Measurements from ENCODE around the gene PPP1R1B.

The PPP1R1B gene

DNA sequence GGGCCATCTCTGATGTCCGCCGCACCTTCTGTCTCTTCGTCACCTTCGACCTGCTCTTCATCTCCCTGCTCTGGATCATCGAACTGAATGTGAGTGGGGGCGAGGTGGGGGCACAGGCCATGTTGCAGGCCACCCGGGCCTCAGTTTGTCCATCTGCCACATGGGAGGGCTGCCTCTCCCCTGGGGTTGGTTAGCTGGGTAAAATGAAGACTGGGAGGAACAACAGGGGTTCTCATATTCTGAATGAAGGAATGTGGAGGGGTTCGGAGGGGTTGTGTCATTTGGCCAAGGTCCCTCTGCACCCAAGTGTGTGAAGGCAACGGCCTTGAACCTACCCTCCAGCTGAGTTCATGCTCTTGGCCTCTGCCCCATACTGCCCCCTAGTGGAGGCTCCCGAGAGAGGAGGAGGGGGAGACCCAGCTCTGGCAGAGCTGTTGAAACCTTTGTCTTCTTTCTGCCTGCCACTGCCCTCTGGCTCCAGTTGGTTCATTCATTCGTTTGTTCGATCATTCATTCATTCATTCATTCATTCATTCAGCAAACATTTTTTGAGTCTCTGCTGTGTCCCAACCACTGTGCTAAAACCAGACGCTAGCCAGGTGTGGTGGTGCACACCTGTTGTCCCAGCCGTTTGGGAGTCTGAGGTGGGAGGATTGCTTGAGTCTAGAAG lies 27.0 kb downstream of the PPP1R1B start:
- no peak for DNase-seq (ENCODE audit: low read depth)

DNA sequence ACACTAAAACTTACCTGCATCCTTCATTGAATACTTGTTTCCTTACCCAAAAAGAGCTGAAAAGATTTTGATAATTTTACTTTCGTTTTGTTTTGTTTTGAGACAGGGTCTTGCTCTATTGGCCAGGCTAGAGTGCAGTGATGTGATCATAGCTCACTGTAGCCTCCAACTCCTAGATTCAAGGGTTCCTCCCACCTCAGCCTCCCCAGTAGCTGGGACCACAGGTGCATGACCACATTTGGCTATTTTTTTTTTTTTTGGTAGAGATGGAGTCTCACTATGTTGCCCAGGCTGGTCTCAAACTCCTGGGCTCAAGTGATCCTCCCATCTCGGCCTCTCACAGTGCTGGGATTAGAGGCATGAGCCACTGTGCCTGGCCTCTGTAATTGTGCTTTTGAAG lies 28.4 kb downstream of the PPP1R1B start:
- no peak for DNase-seq (ENCODE audit: low read depth)

DNA sequence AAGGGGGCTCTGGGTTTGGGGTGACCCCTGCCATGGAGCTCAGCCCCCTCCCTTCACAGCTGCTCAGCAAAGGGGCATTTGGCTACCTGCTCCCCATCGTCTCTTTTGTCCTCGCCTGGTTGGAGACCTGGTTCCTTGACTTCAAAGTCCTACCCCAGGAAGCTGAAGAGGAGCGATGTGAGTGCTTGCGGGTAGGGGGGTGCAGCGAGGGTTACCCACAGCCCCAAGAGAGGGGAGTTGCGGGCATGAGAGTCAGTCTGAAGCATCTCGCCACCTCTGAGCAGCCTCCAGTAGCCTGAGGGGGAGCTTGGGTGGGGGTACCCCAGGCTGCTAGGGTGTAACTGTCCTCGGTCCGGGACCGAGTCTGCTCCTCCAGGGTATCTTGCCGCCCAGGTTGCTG lies 31.6 kb downstream of the PPP1R1B start:
- DNase-seq (ENCODE audit: low read depth) = no peak

DNA sequence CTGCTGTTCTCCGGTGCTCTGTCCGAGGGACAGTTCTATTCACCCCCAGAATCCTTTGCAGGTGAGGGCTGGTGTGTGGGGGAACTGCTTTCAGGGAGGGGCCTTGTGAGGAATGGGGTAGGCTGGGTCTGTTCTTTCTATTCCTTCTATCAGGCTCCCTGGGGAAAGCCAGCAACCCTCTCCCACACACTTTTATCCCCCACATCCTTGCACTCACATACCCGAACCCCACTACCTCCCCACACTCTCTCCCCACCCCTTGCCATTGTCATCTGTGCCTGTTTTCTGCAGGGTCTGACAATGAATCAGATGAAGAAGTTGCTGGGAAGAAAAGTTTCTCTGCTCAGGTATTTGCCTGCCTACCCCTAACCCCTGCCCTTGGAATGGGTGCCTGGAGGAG lies 32.0 kb downstream of the PPP1R1B start:
- no peak for DNase-seq (ENCODE audit: low read depth)

DNA sequence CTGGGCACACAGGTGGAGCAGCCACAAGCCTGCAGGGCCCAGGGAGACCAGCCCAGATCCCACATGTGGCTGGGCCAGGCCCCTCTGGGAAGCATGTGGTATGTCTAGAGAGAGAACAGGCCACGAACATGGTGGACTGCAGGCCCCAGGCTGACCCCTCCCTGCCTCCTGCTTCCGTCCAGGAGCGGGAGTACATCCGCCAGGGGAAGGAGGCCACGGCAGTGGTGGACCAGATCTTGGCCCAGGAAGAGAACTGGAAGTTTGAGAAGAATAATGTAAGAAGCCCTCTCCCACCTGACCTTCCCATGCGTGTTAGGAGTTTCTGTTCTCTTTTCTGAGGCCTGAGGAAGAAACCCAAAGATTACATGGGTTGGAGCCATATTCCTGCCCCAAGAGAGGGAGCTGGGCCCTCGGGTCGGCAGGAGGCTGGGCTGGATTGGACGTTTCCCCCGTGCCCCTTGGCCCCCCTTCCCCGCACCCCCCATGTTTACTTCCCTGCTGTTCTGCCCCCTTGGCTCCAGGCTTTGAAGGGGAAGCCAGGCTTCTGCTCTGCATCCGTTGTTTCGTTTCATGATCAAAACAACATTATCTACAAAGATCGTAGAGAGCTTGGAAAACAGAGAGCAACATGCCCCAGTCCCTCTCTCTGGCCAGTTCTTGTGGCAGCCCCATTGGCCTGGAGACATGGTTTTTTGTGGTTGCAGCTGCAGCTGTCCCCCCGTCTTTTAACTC lies 32.7 kb downstream of the PPP1R1B start:
- DNase-seq (ENCODE audit: low read depth) = no peak

DNA sequence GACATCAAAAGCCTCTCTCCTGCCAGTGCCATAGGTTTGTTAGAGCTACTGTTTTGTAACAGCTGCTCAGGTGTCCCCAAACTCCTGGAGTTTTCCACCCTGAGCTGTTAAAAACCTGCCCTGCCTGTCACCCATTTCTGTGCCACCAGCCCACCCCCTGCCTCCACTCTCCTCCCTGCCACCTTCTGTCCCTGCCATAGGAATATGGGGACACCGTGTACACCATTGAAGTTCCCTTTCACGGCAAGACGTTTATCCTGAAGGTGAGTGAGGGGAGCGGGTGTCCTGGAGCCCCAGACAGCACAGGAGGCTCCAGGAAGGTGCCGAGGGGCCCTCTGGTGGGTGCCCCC lies 33.2 kb downstream of the PPP1R1B start:
- no peak for DNase-seq (ENCODE audit: low read depth)

DNA sequence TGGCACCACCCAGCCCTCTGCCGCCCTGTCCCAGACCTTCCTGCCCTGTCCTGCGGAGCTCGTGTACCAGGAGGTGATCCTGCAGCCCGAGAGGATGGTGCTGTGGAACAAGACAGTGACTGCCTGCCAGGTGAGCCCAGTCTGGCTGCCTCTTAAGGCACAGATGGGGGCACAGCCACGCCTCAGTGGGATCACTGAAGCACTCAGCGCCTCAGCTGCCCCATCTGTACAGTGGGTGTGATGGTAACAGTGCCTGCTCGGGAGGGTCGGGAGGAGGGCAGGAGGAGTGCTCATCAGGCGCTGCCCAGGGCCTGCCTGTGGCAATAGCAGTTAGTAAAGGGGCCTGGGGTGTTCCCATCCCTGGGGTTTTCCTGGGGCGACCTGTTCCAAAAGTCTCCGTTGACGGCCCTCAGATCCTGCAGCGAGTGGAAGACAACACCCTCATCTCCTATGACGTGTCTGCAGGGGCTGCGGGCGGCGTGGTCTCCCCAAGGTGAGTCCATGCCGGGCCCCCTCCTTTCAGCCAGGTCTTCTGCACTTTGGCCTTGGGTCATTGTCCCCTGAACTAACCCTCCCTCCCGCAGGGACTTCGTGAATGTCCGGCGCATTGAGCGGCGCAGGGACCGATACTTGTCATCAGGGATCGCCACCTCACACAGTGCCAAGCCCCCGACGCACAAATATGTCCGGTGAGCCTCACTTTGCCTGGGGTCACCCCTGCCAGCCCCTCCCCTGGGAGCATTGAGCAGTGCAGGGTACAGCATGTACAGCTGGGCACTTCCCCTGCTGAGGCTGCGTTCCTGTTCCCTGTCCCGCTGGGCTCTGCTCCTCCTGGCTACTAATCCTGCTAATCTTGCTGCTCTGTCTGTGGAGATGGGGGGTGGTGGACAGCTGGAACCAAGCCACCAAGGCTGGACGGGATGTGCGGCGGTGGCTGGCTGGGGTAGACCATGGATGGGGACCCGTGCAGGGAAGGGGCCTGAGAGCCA lies 33.9 kb downstream of the PPP1R1B start:
- DNase-seq (ENCODE audit: low read depth) = no peak

DNA sequence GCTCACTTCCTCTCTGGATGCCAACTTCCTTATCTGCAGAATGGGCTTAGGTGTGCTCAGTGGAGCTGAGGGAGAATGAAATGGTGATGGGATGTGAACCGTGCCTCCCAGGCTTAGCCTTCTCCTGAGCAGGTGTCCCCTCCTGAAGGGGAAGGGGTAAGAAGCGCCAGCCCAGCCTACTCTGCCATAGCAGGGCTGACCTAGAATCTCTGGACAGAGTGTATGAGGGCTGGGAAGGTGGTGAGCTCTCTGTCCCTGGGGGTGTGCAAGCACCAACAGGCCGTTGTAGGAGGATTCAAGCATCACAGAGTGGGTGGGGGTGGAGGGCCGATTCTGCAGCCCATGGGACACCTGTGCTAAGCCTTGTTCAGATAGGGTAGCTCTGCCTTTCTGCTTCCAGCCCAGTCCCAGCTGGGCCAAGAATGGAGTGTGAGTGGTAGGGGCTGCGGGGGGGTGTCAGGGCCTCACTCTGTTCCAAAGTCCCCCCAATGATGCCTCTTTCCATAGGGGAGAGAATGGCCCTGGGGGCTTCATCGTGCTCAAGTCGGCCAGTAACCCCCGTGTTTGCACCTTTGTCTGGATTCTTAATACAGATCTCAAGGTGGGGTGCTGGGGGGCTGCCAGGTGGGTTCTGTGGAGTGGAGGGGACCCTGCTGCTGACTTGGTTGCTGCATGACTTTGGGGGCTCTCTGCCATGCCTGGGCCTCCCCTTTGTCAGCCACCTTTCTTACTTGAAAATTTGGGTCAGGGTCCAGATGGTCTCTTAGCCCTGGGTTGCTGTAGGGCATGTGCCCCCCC lies 35.2 kb downstream of the PPP1R1B start:
- no peak for DNase-seq (ENCODE audit: low read depth)

DNA sequence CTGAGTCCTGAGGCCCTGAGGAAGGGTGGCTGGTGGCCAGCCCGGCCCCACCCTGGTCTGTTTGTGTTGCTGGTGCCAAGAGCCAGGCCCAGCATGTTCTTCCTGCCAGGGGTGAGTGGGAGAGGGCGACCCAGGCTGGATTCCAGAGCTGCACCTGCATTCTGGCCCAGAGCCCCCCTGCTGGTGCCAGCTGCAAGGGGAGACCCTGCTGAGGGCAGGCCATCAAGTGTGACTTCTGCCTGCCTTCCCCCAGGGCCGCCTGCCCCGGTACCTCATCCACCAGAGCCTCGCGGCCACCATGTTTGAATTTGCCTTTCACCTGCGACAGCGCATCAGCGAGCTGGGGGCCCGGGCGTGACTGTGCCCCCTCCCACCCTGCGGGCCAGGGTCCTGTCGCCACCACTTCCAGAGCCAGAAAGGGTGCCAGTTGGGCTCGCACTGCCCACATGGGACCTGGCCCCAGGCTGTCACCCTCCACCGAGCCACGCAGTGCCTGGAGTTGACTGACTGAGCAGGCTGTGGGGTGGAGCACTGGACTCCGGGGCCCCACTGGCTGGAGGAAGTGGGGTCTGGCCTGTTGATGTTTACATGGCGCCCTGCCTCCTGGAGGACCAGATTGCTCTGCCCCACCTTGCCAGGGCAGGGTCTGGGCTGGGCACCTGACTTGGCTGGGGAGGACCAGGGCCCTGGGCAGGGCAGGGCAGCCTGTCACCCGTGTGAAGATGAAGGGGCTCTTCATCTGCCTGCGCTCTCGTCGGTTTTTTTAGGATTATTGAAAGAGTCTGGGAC lies 36.0 kb downstream of the PPP1R1B start:
- no peak for DNase-seq (ENCODE audit: low read depth)

DNA sequence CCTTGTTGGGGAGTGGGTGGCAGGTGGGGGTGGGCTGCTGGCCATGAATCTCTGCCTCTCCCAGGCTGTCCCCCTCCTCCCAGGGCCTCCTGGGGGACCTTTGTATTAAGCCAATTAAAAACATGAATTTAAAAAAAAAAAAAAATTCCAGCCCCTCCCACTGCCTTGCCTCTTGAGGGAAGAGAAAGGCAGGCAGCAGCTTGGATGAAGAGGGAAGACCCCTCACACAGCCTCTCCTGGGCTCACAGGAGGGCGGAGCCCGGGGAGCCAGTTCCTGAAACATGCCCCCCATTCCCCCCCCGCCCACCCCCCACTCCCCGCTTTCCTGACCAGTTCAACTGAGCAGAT lies 36.6 kb downstream of the PPP1R1B start:
- DNase-seq (ENCODE audit: low read depth) = no peak

DNA sequence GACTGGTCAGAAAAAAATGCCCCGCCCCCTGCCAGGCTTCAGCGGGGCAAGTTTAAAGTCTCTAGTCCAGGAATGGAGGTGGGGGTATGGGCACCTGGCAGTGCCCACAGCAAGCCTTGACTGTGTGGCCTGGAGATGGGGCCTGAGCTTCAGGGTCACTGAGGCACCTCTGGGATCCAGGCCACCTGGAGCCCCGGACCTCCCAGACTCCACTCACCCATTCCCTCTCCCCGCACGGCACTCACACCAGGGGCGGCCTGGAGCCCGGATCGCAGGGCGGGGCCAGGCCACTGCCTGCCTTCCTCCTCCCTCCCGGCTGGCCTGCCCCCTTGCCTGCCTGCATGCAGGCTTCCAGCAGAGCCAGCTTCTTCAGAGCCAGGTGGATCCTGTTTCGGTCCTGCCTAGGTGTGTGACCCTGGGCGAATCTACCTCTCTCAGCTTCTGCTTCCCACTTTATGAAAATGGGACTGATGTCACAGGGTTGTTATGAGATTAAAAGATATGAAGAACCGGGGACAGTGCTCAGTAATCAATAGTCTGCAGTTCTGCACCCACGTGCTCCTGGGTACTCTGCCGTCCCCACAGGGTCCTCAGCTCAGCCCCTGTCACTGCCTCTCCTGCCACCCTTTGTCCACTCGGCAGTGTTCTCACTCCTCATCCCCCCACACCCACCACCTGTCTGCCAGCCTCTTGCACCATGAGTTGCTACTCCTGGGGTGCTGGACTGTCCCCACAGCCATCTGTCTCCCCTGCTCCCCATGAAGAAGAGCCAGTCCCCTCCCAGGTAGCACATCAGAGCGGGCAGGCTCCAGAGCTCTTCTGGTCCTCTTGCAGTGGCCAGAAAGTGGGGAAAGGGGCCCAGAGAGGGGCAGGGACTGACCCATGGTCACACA lies 37.2 kb downstream of the PPP1R1B start:
- DNase-seq (ENCODE audit: low read depth) = no peak

DNA sequence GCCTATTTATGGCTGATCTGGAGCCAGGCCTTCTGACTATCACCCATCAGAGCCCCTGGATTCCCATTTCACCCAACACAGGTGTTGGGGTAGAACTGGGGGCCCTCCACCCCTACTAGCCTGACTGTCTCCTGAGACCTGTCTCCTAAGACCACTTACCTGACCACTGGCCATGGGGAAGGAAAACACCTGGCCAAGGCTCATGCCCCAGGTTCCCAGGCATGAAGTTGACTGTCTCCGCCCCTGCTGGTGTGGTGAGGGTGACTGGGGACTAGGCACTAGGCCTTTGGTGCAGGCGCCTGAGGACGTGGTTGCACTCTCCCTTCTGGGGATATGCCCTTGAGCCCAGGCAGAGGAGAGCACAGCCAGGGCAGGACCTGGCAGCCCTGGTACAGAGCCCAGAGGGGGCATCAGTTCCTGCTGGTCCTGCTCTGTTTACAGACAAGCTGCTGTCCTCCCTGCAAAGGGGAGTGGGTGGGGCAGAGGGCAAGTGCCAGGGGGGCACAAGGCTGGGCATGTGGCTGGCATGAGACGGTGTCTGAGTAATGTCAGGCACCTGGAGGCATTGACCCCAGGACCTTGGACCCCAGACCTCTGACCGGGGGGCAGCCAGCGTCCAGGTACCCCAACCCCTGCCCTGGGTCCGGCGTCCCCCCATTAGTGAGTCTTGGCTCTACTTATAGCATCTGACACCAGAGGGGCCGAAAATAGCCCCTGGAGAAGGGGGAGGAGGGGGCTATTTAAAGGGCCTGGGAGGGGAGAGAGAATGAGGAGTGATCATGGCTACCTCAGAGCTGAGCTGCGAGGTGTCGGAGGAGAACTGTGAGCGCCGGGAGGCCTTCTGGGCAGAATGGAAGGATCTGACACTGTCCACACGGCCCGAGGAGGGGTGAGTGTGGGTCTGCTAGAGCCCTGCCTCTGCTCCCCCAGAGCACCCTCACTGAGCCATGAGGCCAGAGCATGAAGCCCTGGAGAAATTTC lies 38.1 kb downstream of the PPP1R1B start, which contains the start of gene TCAP:
Gene TCAP, plus strand, starts transcription at position 769 of the 981 bp plus-strand sequence. Its CDS starts 11 bp downstream, at position 780.
- no peak for DNase-seq (ENCODE audit: low read depth)

DNA sequence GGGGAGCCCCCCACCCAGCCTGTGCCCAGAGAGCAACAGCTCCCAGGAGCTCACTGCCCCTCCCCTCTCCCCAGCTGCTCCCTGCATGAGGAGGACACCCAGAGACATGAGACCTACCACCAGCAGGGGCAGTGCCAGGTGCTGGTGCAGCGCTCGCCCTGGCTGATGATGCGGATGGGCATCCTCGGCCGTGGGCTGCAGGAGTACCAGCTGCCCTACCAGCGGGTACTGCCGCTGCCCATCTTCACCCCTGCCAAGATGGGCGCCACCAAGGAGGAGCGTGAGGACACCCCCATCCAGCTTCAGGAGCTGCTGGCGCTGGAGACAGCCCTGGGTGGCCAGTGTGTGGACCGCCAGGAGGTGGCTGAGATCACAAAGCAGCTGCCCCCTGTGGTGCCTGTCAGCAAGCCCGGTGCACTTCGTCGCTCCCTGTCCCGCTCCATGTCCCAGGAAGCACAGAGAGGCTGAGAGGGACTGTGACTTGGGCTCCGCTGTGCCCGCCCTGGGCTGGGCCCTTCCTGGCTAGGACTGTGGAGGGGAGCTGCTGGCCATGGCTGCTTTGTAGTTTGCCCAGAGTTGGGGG lies 39.0 kb downstream of the PPP1R1B start:
- DNase-seq (ENCODE audit: low read depth) = no peak

DNA sequence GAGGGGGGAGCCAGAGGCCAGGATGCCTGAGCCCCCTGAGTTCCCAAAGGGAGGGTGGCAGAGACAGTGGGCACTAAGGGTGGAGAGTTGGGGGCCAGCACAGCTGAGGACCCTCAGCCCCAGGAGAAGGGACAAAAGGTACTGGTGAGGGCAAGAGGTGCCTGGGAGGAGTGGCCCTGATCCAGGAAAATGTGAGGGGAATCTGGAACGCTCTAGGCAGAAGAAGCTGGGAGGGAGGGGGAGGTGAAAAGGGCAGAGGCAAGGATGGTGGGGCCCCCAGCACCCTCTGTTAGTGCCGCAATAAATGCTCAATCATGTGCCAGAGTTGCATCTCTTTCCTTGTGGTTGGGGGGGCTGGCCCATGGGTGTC lies 39.5 kb downstream of the PPP1R1B start:
- no peak for DNase-seq (ENCODE audit: low read depth)

DNA sequence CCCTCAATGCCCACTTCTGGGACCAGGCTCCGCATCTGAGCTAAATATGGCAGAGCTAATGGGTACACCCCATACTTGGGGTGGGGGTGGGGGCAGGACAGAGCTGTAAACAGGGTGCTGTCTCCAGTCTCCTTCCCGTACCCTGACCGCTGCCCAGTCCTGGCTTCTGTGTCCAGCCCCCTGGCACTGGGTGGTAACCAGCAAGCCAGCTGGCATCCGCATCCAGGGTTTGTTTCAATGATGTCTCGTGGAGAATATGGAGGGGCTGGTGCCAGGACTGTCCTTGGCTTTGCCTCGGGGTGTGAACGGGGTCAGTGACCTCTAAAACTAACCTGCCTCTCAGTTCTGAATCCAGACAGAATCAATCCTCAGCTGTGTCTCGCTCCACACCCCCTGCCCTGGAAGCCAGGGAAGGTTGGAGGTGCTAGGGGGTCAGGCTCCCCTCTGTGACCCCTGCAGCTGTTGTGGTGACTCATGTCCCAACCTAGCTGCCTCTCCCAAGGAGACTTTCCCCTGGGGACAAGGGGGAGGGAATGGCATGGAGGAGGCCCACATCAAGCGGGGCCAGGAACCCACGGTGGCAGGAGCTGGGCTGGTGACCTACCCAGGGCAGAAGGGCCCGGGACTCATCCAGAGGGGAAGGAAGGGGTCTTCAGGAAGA lies 40.0 kb downstream of the PPP1R1B start:
- no peak for DNase-seq (ENCODE audit: low read depth)

DNA sequence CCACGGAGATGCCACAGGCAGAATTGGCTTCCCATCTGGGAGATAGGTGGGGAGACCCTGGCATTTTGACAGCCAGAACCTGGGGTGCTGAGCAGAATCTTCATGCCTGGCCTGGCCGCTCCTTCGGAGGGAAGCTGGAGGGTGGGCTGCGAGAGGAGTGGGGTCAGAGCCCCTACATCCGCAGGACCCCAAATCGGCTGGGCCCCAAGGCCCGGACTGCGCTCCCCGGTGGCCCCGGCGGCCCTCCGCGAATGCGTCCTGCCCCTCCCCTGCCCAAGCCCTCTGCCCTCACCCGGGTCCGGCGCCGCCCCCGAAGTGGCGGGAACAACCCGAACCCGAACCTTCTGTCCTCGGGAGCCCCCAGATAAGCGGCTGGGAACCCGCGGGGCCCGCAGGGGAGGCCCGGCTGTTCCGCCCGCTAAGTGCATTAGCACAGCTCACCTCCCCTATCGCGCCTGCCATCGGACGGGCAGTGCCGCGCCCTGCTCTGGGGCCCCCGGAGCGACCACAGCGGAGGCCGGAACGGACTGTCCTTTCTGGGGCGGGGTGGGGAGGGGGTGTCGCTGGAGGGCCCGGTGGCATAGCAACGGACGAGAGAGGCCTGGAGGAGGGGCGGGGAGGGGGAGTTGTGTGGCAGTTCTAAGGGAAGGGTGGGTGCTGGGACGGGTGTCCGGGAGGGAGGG lies 40.7 kb downstream of the PPP1R1B start:
- DNase-seq (ENCODE audit: low read depth) = no peak
